GM06990 (cell line): ENCODE data around the gene LSM7.
"Not testable (repeated sequence)": the region's sequence is repeated elsewhere in the genome, so short reads cannot be mapped to it uniquely, and the experiment has no call there.

ENCODE experiments used
- DNase-seq: peaks from one replicate; pipeline ENCODE4 v3.0.0-alpha.2; 2011; ENCODE audit not compliant: insufficient read length; ENCODE audit errors: extremely low read depth
- H3K27me3 ChIP-seq: replicated peaks from 2 replicates; pipeline ENCODE4 v1.6.0; 2011; ENCODE audit warnings: low read length; ENCODE audit not compliant: control insufficient read depth, insufficient read depth
- H3K36me3 ChIP-seq: 2 replicates; pipeline ENCODE4 v1.5.1; 2011; ENCODE audit warnings: low read length; ENCODE audit not compliant: control insufficient read depth, insufficient read depth
- H3K4me3 ChIP-seq: replicated peaks from 2 replicates; pipeline ENCODE4 v1.5.1; 2011; ENCODE audit warnings: low read depth, mild to moderate bottlenecking, control low read depth, low read length
- CTCF ChIP-seq: IDR thresholded peaks from 2 replicates; pipeline ENCODE4 v1.5.1; 2011; ENCODE audit warnings: low read length, control low read depth, mild to moderate bottlenecking, inconsistent platforms; ENCODE audit not compliant: insufficient read depth, poor library complexity, severe bottlenecking

LSM7 gene

GRCh38 chr19:2352121-2352520, 23.7 kb upstream of the LSM7 start:
- H3K4me3 ChIP-seq = no peak overlapping the region
- H3K36me3 ChIP-seq = peaks cover 7% of the 10 kb centered on the region
- DNase-seq = no peak
- no peaks in the 10 kb centered on the region for H3K27me3 ChIP-seq
- no peak for TF ChIP-seq CTCF

GRCh38 chr19:2351591-2351990, 23.2 kb upstream of the LSM7 start:
- H3K4me3 ChIP-seq = no peak overlapping the region
- no peaks in the 10 kb centered on the region for H3K27me3 ChIP-seq
- no peak for DNase-seq
- peaks cover 7% of the 10 kb centered on the region for H3K36me3 ChIP-seq
- TF ChIP-seq CTCF = no peak

- Histone ChIP-seq H3K4me3 (no peak overlapping the region), H3K36me3 (peaks cover 9% of the 10 kb centered on the region), H3K27me3 (no peaks in the 10 kb centered on the region)
- DNase-seq = no peak
- TF ChIP-seq CTCF = no peak
These were observed 22.3 kb upstream of the LSM7 start for GRCh38 chr19:2350656-2351055.

- H3K27me3 ChIP-seq, DNase-seq, H3K36me3 ChIP-seq, H3K4me3 ChIP-seq: not testable (repeated sequence)
These were observed 21.4 kb upstream of the LSM7 start for GRCh38 chr19:2349818-2350217.

- DNase-seq = no peak
- H3K27me3 ChIP-seq = no peaks in the 10 kb centered on the region
- TF ChIP-seq CTCF = no peak
- H3K36me3 ChIP-seq = peaks cover 7% of the 10 kb centered on the region
- H3K4me3 ChIP-seq = no peak overlapping the region
These were observed 17.6 kb upstream of the LSM7 start for GRCh38 chr19:2345794-2346663.

GRCh38 chr19:2345076-2345475, 16.7 kb upstream of the LSM7 start:
- H3K27me3 ChIP-seq = no peaks in the 10 kb centered on the region
- H3K4me3 ChIP-seq = no peak overlapping the region
- DNase-seq = no peak
- H3K36me3 ChIP-seq = peaks cover 6% of the 10 kb centered on the region
- TF ChIP-seq CTCF = no peak
